HG03342 (cell line): ENCODE measurements around the gene KDF1.
"Not testable (repeated sequence)": the region's sequence is repeated elsewhere in the genome, so short reads cannot be mapped to it uniquely, and the experiment has no call there.

Experiments used
- ATAC-seq: cut with Tn5 transposase; IDR thresholded peaks from one replicate; pipeline ENCODE4 v1.9.1; 2021; ENCODE audit warnings: mild to moderate bottlenecking, moderate library complexity; ENCODE audit not compliant: unreplicated experiment

KDF1 gene

GRCh38 chr1:26994787-26995517, 34.7 kb upstream of the KDF1 start:
- no peak for ATAC-seq

- ATAC-seq = peak; percentile 5
These were observed 33.9 kb upstream of the KDF1 start for GRCh38 chr1:26994020-26994786.

- ATAC-seq = peak; percentile 41
These were observed 33.2 kb upstream of the KDF1 start, which contains the start of gene TRNP1 for GRCh38 chr1:26993237-26994019. Gene TRNP1, plus strand, starts transcription at chr1:26993692. Its CDS starts 95 bp downstream, at chr1:26993787.

- ATAC-seq = no peak
These were observed 31.2 kb upstream of the KDF1 start for GRCh38 chr1:26991310-26992116.

- ATAC-seq = not testable (repeated sequence)
These were observed 29.3 kb upstream of the KDF1 start for GRCh38 chr1:26989403-26990109.

GRCh38 chr1:26986658-26987057, 26.4 kb upstream of the KDF1 start:
- ATAC-seq = no peak

- no peak for ATAC-seq
These were observed 24.0 kb upstream of the KDF1 start for GRCh38 chr1:26984291-26984690.

GRCh38 chr1:26983863-26984262, 23.6 kb upstream of the KDF1 start:
- ATAC-seq = no peak

- no peak for ATAC-seq
These were observed 21.0 kb upstream of the KDF1 start for GRCh38 chr1:26981146-26981846.

- ATAC-seq = no peak
These were observed 18.6 kb upstream of the KDF1 start for GRCh38 chr1:26978901-26979300.

- ATAC-seq = no peak
These were observed 16.6 kb upstream of the KDF1 start for GRCh38 chr1:26976621-26977510.

- no peak for ATAC-seq
These were observed 12.6 kb upstream of the KDF1 start for GRCh38 chr1:26972821-26973220.

- no peak for ATAC-seq
These were observed 12.1 kb upstream of the KDF1 start for GRCh38 chr1:26972390-26972789.

GRCh38 chr1:26971590-26971989, 11.3 kb upstream of the KDF1 start:
- ATAC-seq = no peak

- no peak for ATAC-seq
These were observed 10.5 kb upstream of the KDF1 start for GRCh38 chr1:26970810-26971209.

GRCh38 chr1:26965628-26966027, 5.4 kb upstream of the KDF1 start:
- no peak for ATAC-seq

GRCh38 chr1:26965213-26965612, 4.9 kb upstream of the KDF1 start:
- no peak for ATAC-seq

GRCh38 chr1:26961826-26962225, 1.6 kb upstream of the KDF1 start:
- no peak for ATAC-seq

- ATAC-seq = no peak
These were observed 328 bp upstream of the KDF1 start for GRCh38 chr1:26960625-26960966.
